Epithelial cell of esophagus (primary cell): ENCODE results near the gene TFAP2A.

ENCODE experiments used
- DNase-seq: peaks from one replicate; pipeline ENCODE4 v3.0.0; 2010; ENCODE audit warnings: low read depth
- H3K4me3 ChIP-seq: 2 replicates; pipeline ENCODE4 v1.5.1; 2011; ENCODE audit warnings: mild to moderate bottlenecking, low read length, control low read depth
- TF ChIP-seq, protein P1 (sequence below): IDR thresholded peaks from 2 replicates; pipeline ENCODE4 v1.5.1; 2011; ENCODE audit warnings: low read depth, mild to moderate bottlenecking, low read length, control low read depth, inconsistent platforms; ENCODE audit not compliant: insufficient read depth; ENCODE audit errors: missing control alignments

The TFAP2A gene

DNA sequence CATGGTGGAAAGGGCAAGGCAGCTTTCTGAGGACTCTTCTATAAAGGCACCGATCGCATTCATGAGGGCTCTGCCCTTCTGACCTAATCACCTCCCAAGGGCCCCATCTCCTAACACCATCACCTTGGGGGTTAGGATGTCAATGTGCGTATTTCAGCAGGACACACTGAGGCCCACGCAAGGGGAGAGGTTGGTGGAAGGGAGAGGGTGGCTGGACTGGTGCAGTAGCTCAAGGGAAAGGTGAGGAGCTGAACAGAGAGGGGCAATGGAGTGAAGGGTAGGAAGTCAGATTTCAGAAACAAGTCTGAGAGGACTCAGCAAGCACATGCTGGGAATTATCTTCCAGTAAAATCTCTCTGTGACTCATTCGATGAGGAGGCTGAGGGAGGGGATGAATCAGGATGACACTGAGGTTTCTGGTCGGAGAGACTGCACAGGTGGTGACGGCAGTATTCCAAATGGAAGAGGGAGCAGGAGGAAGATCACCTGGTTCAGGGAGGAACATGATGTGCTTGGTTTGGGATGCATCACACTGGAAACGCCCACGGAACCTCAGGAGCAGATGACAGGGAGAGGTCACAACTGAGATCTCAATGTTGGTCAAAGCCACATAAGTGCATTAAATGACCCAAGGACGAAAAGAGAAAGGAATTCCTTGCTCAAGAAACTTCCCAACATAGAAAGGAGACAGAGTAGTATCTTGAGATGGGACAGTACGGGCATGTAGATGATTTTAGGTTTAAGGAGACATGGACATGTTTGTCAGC lies 67.1 kb downstream of the TFAP2A start:
- no peak overlapping the region for H3K4me3 ChIP-seq
- peak; percentile 98 for DNase-seq
- TF ChIP-seq, protein P1, sequence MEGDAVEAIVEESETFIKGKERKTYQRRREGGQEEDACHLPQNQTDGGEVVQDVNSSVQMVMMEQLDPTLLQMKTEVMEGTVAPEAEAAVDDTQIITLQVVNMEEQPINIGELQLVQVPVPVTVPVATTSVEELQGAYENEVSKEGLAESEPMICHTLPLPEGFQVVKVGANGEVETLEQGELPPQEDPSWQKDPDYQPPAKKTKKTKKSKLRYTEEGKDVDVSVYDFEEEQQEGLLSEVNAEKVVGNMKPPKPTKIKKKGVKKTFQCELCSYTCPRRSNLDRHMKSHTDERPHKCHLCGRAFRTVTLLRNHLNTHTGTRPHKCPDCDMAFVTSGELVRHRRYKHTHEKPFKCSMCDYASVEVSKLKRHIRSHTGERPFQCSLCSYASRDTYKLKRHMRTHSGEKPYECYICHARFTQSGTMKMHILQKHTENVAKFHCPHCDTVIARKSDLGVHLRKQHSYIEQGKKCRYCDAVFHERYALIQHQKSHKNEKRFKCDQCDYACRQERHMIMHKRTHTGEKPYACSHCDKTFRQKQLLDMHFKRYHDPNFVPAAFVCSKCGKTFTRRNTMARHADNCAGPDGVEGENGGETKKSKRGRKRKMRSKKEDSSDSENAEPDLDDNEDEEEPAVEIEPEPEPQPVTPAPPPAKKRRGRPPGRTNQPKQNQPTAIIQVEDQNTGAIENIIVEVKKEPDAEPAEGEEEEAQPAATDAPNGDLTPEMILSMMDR: no peak
